Vagina (tissue), 2 donors: ENCODE measurements around the gene CACNA1D. TPM values are rescaled to one million over a fixed set of nuclear protein-coding genes. Genes with fewer than 3 reads are reported as not detected.

Experiments
- DNase-seq, 2 donors: peaks; one replicate each; pipeline ENCODE4 v3.0.0-alpha.2; 2017; ENCODE audit errors: extremely low spot score in 2 of 2
- H3K27ac ChIP-seq: fragments of 200-600 bp; sonication (generic); one replicate; pipeline ENCODE4 v1.5.1; 2019
- H3K27me3 ChIP-seq: fragments of 200-600 bp; sonication (generic); one replicate; pipeline ENCODE4 v1.5.1; 2019
- H3K36me3 ChIP-seq, 2 donors: fragments of 200-600 bp; sonication (generic); one replicate each; pipeline ENCODE4 v1.5.1; 2017 to 2019
- H3K4me1 ChIP-seq: fragments of 200-600 bp; sonication (generic); one replicate; pipeline ENCODE4 v1.5.1; 2019
- H3K4me3 ChIP-seq, 2 donors: fragments of 200-600 bp; sonication (generic); 1 replicate in 1 of 2; 2 replicates in 1 of 2; pipeline ENCODE4 v1.5.1; 2016 to 2019
- H3K9me3 ChIP-seq: fragments of 200-600 bp; sonication (generic); one replicate; pipeline ENCODE4 v1.5.1; 2019
- CTCF ChIP-seq, 3 experiments: fragments of 450-650 bp in 2 of 3; fragments of 200-600 bp in 1 of 3; sonication (generic) in 1 of 3; IDR thresholded peaks; one replicate each; pipeline ENCODE4 v1.5.1; 2017 to 2019; ENCODE audit warnings: antibody characterized with exemption in 3 of 3, mild to moderate bottlenecking in 2 of 3, moderate library complexity in 2 of 3
- POLR2A ChIP-seq, 2 donors: fragments of 450-650 bp; IDR thresholded peaks; one replicate each; pipeline ENCODE4 v1.6.1; 2017; ENCODE audit warnings: antibody characterized with exemption in 2 of 2, mild to moderate bottlenecking in 2 of 2, moderate library complexity in 2 of 2
- POLR2AphosphoS5 ChIP-seq, 2 donors: sonication (generic); formaldehyde crosslinking; IDR thresholded peaks; one replicate each; pipeline ENCODE4 v1.9.0; 2017; ENCODE audit warnings: antibody characterized with exemption in 2 of 2, mild to moderate bottlenecking in 2 of 2, low read depth in 1 of 2; ENCODE audit not compliant: insufficient read depth in 1 of 2
- intact Hi-C: fragments of 100-400 bp; cut with DNase I; formaldehyde crosslinking; loops from one replicate; pipeline ENCODE4 v1.15.1; 2023
- total RNA-seq: library from RNA; depleted of rRNA; stranded (reverse); fragments of >200 nt; gene quantifications from one replicate; pipeline ENCODE4 v1.2.3, GENCODE V29; 2016

Gene CACNA1D
- total RNA-seq, 1 donor from 2014 or later, result 0.74 TPM

- H3K27me3 ChIP-seq, result no peaks in the 10 kb centered on the region
- H3K4me1 ChIP-seq, result no peaks in the 10 kb centered on the region
- DNase-seq, result no peak
- no peak for TF ChIP-seq POLR2AphosphoS5 (IDR thresholded peaks at IDR 0.05; ENCODE audit: insufficient read depth in 1 of 2, low read depth in 1 of 2)
- TF ChIP-seq POLR2A (IDR thresholded peaks at IDR 0.05), result no peak
- no peak for TF ChIP-seq CTCF (IDR thresholded peaks at IDR 0.05)
- H3K4me3 ChIP-seq, result no peak overlapping the region
- intact Hi-C loops, result no loop called here
- H3K27ac ChIP-seq, result no peak overlapping the region
- H3K36me3 ChIP-seq, result no peaks in the 10 kb centered on the region
- no peaks in the 10 kb centered on the region for H3K9me3 ChIP-seq
Observed at GRCh38 chr3:53721187-53722119, 227.0 kb downstream of the CACNA1D start.

GRCh38 chr3:53724566-53724965 lies 230.2 kb downstream of the CACNA1D start:
- Histone ChIP-seq H3K4me3 (no peak overlapping the region), H3K27ac (no peak overlapping the region), H3K4me1 (no peaks in the 10 kb centered on the region), H3K27me3 (no peaks in the 10 kb centered on the region), H3K9me3 (no peaks in the 10 kb centered on the region), H3K36me3 (no peaks in the 10 kb centered on the region)
- TF ChIP-seq POLR2AphosphoS5 (IDR thresholded peaks at IDR 0.05; ENCODE audit: insufficient read depth in 1 of 2, low read depth in 1 of 2) (no peak), POLR2A (IDR thresholded peaks at IDR 0.05) (no peak), CTCF (IDR thresholded peaks at IDR 0.05) (no peak)
- no peak for DNase-seq
- intact Hi-C loops, result no loop called here

- no peak for DNase-seq
- Histone ChIP-seq H3K27ac (no peak overlapping the region), H3K36me3 (no peaks in the 10 kb centered on the region), H3K4me3 (no peak overlapping the region), H3K9me3 (no peaks in the 10 kb centered on the region), H3K27me3 (no peaks in the 10 kb centered on the region), H3K4me1 (peaks cover 3% of the 10 kb centered on the region)
- intact Hi-C loops, result no loop called here
- TF ChIP-seq POLR2AphosphoS5 (IDR thresholded peaks at IDR 0.05; ENCODE audit: insufficient read depth in 1 of 2, low read depth in 1 of 2), result no peak
- no peak for TF ChIP-seq CTCF (IDR thresholded peaks at IDR 0.05)
Observed at GRCh38 chr3:53725387-53725995, 231.1 kb downstream of the CACNA1D start.

GRCh38 chr3:53726643-53727042 lies 232.2 kb downstream of the CACNA1D start:
- intact Hi-C loops, result no loop called here
- H3K27me3 ChIP-seq, result no peaks in the 10 kb centered on the region
- no peak for DNase-seq
- TF ChIP-seq POLR2AphosphoS5 (IDR thresholded peaks at IDR 0.05; ENCODE audit: insufficient read depth in 1 of 2, low read depth in 1 of 2) (no peak), CTCF (IDR thresholded peaks at IDR 0.05) (no peak), POLR2A (IDR thresholded peaks at IDR 0.05) (no peak)
- H3K36me3 ChIP-seq, result no peaks in the 10 kb centered on the region
- H3K4me3 ChIP-seq, result no peak overlapping the region
- H3K27ac ChIP-seq, result no peak overlapping the region
- H3K9me3 ChIP-seq, result no peaks in the 10 kb centered on the region
- H3K4me1 ChIP-seq, result peaks cover 6% of the 10 kb centered on the region

- H3K27me3 ChIP-seq, result no peaks in the 10 kb centered on the region
- intact Hi-C loops, result no loop called here
- no peak for DNase-seq
- H3K27ac ChIP-seq, result no peak overlapping the region
- no peak overlapping the region for H3K4me3 ChIP-seq
- no peaks in the 10 kb centered on the region for H3K9me3 ChIP-seq
- H3K4me1 ChIP-seq, result peaks cover 6% of the 10 kb centered on the region
- H3K36me3 ChIP-seq, result no peaks in the 10 kb centered on the region
- TF ChIP-seq POLR2A (IDR thresholded peaks at IDR 0.05), result no peak
- TF ChIP-seq CTCF (IDR thresholded peaks at IDR 0.05), result no peak
- no peak for TF ChIP-seq POLR2AphosphoS5 (IDR thresholded peaks at IDR 0.05; ENCODE audit: insufficient read depth in 1 of 2, low read depth in 1 of 2)
Observed at GRCh38 chr3:53728606-53729005, 234.2 kb downstream of the CACNA1D start.
